ENCODE measurements around the gene TEKT5. TPM values are rescaled to one million over a fixed set of nuclear protein-coding genes. Genes with fewer than 3 reads are reported as not detected.

TEKT5 gene
- total and polyA plus RNA-seq, 4 donors, result 0.13 to 0.92 TPM; not detected in 2

DNA sequence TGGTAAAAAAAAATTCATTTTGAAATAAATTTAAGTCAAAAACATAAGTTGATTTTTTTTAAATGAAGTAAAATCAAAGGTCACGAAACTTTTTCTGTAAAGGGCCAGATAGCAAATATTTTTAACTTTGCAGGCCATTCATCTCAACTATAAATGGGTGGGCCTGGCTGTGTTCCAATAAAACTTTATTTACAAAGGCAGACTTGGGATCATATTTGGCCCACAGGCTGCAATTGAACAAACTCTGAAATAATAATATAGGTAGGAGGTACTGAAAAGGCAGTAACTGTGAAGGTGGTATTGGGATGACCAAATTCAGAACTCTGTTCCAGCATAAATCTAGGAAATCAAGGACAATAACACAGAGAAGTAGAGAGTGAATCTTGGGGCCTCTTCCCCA is 102.1 kb downstream of the TEKT5 start:
- no peak overlapping the region for H3K4me3 ChIP-seq (ENCODE audit: low read depth in 1 of 3, low read length in 3 of 3)
- H3K9me3 ChIP-seq (ENCODE audit: control insufficient read depth in 4 of 4, low read length in 3 of 4), result no peaks in the 10 kb centered on the region
- TF ChIP-seq YY1 (IDR thresholded peaks at IDR 0.05) (no peak), GABPA (IDR thresholded peaks at IDR 0.05 in 1 of 2, conservative IDR thresholded peaks at IDR 0.05 in 1 of 2) (no peak), HNF4A (conservative IDR thresholded peaks at IDR 0.05) (no peak), JUND (IDR thresholded peaks at IDR 0.05) (no peak), FOXA2 (IDR thresholded peaks at IDR 0.05) (no peak), SP1 (IDR thresholded peaks at IDR 0.05) (no peak), HNF4G (IDR thresholded peaks at IDR 0.05) (no peak), FOXA1 (IDR thresholded peaks at IDR 0.05) (no peak), RXRA (IDR thresholded peaks at IDR 0.05) (no peak), EGR1 (IDR thresholded peaks at IDR 0.05; ENCODE audit: low read depth in 2 of 2) (no peak)
- TF ChIP-seq, protein P1, sequence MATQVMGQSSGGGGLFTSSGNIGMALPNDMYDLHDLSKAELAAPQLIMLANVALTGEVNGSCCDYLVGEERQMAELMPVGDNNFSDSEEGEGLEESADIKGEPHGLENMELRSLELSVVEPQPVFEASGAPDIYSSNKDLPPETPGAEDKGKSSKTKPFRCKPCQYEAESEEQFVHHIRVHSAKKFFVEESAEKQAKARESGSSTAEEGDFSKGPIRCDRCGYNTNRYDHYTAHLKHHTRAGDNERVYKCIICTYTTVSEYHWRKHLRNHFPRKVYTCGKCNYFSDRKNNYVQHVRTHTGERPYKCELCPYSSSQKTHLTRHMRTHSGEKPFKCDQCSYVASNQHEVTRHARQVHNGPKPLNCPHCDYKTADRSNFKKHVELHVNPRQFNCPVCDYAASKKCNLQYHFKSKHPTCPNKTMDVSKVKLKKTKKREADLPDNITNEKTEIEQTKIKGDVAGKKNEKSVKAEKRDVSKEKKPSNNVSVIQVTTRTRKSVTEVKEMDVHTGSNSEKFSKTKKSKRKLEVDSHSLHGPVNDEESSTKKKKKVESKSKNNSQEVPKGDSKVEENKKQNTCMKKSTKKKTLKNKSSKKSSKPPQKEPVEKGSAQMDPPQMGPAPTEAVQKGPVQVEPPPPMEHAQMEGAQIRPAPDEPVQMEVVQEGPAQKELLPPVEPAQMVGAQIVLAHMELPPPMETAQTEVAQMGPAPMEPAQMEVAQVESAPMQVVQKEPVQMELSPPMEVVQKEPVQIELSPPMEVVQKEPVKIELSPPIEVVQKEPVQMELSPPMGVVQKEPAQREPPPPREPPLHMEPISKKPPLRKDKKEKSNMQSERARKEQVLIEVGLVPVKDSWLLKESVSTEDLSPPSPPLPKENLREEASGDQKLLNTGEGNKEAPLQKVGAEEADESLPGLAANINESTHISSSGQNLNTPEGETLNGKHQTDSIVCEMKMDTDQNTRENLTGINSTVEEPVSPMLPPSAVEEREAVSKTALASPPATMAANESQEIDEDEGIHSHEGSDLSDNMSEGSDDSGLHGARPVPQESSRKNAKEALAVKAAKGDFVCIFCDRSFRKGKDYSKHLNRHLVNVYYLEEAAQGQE (IDR thresholded peaks at IDR 0.05), result no peak
- TF ChIP-seq, protein P2, sequence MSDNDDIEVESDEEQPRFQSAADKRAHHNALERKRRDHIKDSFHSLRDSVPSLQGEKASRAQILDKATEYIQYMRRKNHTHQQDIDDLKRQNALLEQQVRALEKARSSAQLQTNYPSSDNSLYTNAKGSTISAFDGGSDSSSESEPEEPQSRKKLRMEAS (IDR thresholded peaks at IDR 0.05), result no peak
- TF ChIP-seq, protein P3, sequence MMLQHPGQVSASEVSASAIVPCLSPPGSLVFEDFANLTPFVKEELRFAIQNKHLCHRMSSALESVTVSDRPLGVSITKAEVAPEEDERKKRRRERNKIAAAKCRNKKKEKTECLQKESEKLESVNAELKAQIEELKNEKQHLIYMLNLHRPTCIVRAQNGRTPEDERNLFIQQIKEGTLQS (IDR thresholded peaks at IDR 0.05), result no peak
- 86% methylated on average over 1 of the region's 1 CpG for WGBS
- no peaks in the 10 kb centered on the region for H3K4me1 ChIP-seq (ENCODE audit: control insufficient read depth in 4 of 4, insufficient read depth in 4 of 4, low read length in 3 of 4)
- H3K27me3 ChIP-seq (ENCODE audit: control insufficient read depth in 4 of 4, insufficient read depth in 4 of 4, low read length in 3 of 4), result no peaks in the 10 kb centered on the region
- no peaks in the 10 kb centered on the region for H3K36me3 ChIP-seq (ENCODE audit: control insufficient read depth in 4 of 4, insufficient read depth in 3 of 4, low read depth in 1 of 4, low read length in 3 of 4)
- DNase-seq (ENCODE audit: low spot score), result no peak
- no peak overlapping the region for H3K9ac ChIP-seq (ENCODE audit: low read depth in 1 of 2, low read length in 2 of 2)
- no peak overlapping the region for H3K27ac ChIP-seq (ENCODE audit: low read depth in 1 of 2, low read length in 2 of 2)

DNA sequence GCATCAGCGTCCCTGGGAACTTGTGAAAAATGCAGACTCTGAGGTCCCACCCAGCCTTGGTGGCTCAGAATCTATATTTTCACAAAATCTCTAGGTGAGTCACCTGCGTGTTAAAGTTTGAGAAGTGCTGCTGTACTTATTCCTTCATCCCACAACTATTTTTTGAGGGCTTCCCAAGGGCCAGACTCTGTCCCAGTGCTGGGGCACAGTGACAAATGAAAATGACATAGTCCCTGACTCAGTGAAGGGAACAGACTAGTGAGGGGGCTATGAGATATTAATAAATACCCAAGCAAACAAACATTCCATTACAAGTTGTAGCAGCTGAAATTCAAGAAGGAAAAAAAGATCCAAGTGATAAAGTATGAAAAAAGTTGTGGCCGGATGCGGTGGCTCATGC is 104.4 kb downstream of the TEKT5 start:
- Histone ChIP-seq H3K27me3 (ENCODE audit: control insufficient read depth in 4 of 4, insufficient read depth in 4 of 4, low read length in 3 of 4) (no peaks in the 10 kb centered on the region), H3K36me3 (ENCODE audit: control insufficient read depth in 4 of 4, insufficient read depth in 3 of 4, low read depth in 1 of 4, low read length in 3 of 4) (no peaks in the 10 kb centered on the region), H3K4me3 (ENCODE audit: low read depth in 1 of 3, low read length in 3 of 3) (no peak overlapping the region), H3K27ac (ENCODE audit: low read depth in 1 of 2, low read length in 2 of 2) (no peak overlapping the region), H3K4me1 (ENCODE audit: control insufficient read depth in 4 of 4, insufficient read depth in 4 of 4, low read length in 3 of 4) (no peaks in the 10 kb centered on the region), H3K9me3 (ENCODE audit: control insufficient read depth in 4 of 4, low read length in 3 of 4) (no peaks in the 10 kb centered on the region), H3K9ac (ENCODE audit: low read depth in 1 of 2, low read length in 2 of 2) (no peak overlapping the region)
- TF ChIP-seq JUND (IDR thresholded peaks at IDR 0.05), result no peak
- TF ChIP-seq YY1 (IDR thresholded peaks at IDR 0.05), result no peak
- no peak for TF ChIP-seq EGR1 (IDR thresholded peaks at IDR 0.05; ENCODE audit: low read depth in 2 of 2)
- no peak for TF ChIP-seq SP1 (IDR thresholded peaks at IDR 0.05)
- TF ChIP-seq RXRA (IDR thresholded peaks at IDR 0.05), result no peak
- TF ChIP-seq HNF4G (IDR thresholded peaks at IDR 0.05), result no peak
- TF ChIP-seq FOXA1 (IDR thresholded peaks at IDR 0.05), result no peak
- TF ChIP-seq, protein P2 (IDR thresholded peaks at IDR 0.05), result no peak
- TF ChIP-seq GABPA (IDR thresholded peaks at IDR 0.05 in 1 of 2, conservative IDR thresholded peaks at IDR 0.05 in 1 of 2), result no peak
- 82% methylated on average over 4 of the region's 4 CpGs for WGBS
- no peak for DNase-seq (ENCODE audit: low spot score)

DNA sequence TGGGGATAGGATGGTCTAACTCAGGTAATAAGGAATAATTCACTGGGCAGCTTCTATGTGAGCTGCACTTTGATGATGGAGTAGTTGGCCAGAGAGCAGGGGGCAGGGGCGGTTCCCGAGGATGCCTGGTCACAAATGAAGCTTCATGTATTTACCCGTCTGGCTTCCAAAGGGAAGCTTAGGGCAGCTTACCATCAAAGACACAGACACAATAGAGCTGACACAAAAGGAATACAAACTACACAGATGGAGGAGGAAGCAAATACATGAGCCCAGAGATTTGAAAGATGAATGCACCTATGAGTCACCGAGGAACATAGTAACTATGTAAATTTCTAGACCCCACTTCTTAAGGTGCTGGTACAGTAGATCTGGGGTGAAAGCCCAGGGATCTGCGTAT is 105.6 kb downstream of the TEKT5 start:
- 85% methylated on average over 5 of the region's 5 CpGs for WGBS
- no peak for TF ChIP-seq FOXA2 (IDR thresholded peaks at IDR 0.05)
- no peak for TF ChIP-seq SP1 (IDR thresholded peaks at IDR 0.05)
- no peak for TF ChIP-seq FOXA1 (IDR thresholded peaks at IDR 0.05)
- TF ChIP-seq, protein P4, sequence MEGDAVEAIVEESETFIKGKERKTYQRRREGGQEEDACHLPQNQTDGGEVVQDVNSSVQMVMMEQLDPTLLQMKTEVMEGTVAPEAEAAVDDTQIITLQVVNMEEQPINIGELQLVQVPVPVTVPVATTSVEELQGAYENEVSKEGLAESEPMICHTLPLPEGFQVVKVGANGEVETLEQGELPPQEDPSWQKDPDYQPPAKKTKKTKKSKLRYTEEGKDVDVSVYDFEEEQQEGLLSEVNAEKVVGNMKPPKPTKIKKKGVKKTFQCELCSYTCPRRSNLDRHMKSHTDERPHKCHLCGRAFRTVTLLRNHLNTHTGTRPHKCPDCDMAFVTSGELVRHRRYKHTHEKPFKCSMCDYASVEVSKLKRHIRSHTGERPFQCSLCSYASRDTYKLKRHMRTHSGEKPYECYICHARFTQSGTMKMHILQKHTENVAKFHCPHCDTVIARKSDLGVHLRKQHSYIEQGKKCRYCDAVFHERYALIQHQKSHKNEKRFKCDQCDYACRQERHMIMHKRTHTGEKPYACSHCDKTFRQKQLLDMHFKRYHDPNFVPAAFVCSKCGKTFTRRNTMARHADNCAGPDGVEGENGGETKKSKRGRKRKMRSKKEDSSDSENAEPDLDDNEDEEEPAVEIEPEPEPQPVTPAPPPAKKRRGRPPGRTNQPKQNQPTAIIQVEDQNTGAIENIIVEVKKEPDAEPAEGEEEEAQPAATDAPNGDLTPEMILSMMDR (IDR thresholded peaks at IDR 0.05; ENCODE audit: low read depth, low read length, missing input control), result no peak
- no peak for TF ChIP-seq YY1 (IDR thresholded peaks at IDR 0.05)
- TF ChIP-seq, protein P5, sequence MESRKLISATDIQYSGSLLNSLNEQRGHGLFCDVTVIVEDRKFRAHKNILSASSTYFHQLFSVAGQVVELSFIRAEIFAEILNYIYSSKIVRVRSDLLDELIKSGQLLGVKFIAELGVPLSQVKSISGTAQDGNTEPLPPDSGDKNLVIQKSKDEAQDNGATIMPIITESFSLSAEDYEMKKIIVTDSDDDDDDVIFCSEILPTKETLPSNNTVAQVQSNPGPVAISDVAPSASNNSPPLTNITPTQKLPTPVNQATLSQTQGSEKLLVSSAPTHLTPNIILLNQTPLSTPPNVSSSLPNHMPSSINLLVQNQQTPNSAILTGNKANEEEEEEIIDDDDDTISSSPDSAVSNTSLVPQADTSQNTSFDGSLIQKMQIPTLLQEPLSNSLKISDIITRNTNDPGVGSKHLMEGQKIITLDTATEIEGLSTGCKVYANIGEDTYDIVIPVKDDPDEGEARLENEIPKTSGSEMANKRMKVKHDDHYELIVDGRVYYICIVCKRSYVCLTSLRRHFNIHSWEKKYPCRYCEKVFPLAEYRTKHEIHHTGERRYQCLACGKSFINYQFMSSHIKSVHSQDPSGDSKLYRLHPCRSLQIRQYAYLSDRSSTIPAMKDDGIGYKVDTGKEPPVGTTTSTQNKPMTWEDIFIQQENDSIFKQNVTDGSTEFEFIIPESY (IDR thresholded peaks at IDR 0.05), result no peak
- TF ChIP-seq, protein P1 (IDR thresholded peaks at IDR 0.05), result no peak

More for the DNA sequence above, 105.6 kb downstream of the TEKT5 start:
- no peaks in the 10 kb centered on the region for H3K4me1 ChIP-seq (ENCODE audit: control insufficient read depth in 4 of 4, insufficient read depth in 4 of 4, low read length in 3 of 4)
- no peak for DNase-seq (ENCODE audit: low spot score)
- H3K27me3 ChIP-seq (ENCODE audit: control insufficient read depth in 4 of 4, insufficient read depth in 4 of 4, low read length in 3 of 4), result no peaks in the 10 kb centered on the region
- no peaks in the 10 kb centered on the region for H3K9me3 ChIP-seq (ENCODE audit: control insufficient read depth in 4 of 4, low read length in 3 of 4)
- no peaks in the 10 kb centered on the region for H3K36me3 ChIP-seq (ENCODE audit: control insufficient read depth in 4 of 4, insufficient read depth in 3 of 4, low read depth in 1 of 4, low read length in 3 of 4)
- no peak overlapping the region for H3K27ac ChIP-seq (ENCODE audit: low read depth in 1 of 2, low read length in 2 of 2)
- H3K4me3 ChIP-seq (ENCODE audit: low read depth in 1 of 3, low read length in 3 of 3), result no peak overlapping the region
- no peak overlapping the region for H3K9ac ChIP-seq (ENCODE audit: low read depth in 1 of 2, low read length in 2 of 2)

Measured in liver (tissue), 9 donors.